ENCODE measurements around the gene EIF5B. TPM values are rescaled to one million over a fixed set of nuclear protein-coding genes. Genes with fewer than 3 reads are reported as not detected.

The EIF5B gene
- total RNA-seq, 1 donor from 2014 or later: 20.8 TPM

DNA sequence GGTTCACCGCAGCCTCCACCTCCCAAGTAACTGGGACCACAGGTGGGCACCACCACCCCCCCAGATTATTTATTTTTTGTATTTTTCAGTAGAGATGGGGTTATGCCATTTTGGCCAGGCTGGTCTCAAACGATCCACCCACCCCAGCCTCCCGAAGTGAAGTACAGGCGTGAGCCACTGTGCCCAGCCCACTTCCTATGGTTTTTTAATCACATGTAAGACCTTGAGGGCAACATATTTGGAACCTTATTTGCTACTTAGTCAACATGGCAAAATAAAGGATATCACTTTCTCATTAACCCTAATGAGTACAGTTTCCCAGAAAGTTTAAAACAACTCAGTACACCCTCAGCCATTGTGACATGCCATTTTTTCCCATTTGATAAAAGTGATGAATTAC, 64.7 kb downstream of the EIF5B start:
- DNase-seq (ENCODE audit: low read depth): no peak
- no peak overlapping the region for H3K4me3 ChIP-seq (ENCODE audit: low read depth, low read length)
- TF ChIP-seq, protein P1, sequence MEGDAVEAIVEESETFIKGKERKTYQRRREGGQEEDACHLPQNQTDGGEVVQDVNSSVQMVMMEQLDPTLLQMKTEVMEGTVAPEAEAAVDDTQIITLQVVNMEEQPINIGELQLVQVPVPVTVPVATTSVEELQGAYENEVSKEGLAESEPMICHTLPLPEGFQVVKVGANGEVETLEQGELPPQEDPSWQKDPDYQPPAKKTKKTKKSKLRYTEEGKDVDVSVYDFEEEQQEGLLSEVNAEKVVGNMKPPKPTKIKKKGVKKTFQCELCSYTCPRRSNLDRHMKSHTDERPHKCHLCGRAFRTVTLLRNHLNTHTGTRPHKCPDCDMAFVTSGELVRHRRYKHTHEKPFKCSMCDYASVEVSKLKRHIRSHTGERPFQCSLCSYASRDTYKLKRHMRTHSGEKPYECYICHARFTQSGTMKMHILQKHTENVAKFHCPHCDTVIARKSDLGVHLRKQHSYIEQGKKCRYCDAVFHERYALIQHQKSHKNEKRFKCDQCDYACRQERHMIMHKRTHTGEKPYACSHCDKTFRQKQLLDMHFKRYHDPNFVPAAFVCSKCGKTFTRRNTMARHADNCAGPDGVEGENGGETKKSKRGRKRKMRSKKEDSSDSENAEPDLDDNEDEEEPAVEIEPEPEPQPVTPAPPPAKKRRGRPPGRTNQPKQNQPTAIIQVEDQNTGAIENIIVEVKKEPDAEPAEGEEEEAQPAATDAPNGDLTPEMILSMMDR (conservative IDR thresholded peaks at IDR 0.05; ENCODE audit: low read depth, low read length): no peak

DNA sequence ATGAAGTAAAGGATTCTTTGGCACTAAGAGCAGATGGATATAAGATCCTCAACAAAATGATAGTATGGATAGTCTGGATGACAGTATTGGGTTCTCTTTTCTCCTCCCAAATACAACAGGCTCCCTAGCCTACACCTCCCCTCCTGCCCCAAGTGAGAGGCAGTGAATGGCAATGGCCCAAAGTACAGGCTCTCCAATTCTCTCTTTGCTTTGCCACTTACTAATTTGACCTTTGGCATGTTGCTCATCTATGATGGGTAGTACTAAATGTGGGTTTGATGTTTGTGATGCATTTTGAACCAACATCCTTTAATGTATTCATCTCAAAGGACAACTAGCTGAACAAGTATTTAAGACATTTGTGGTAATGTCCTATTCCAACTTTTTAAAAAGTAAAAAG, 65.9 kb downstream of the EIF5B start:
- no peak overlapping the region for H3K4me3 ChIP-seq (ENCODE audit: low read depth, low read length)
- no peak for DNase-seq (ENCODE audit: low read depth)
- TF ChIP-seq, protein P1 (conservative IDR thresholded peaks at IDR 0.05; ENCODE audit: low read depth, low read length): no peak

DNA sequence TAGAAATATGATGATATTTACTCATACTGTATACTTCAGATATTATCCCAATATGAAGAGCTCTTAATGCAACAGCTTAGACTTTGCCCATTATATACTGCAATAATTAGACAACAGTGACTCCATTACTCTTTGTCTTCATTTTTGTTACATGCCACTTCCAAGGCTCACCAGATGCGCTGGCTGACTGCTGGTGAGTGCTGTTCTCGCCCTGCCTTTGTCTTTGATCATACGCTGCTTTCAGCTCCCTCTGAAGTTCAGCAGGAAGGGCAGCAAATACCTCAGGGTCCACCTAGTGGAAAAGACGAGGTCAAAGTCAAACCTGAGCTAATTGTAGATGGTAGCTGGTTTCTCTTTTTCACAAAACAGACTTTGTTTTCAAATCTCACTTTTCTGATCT, 66.3 kb downstream of the EIF5B start:
- H3K4me3 ChIP-seq (ENCODE audit: low read depth, low read length): no peak overlapping the region
- peak; percentile 36 for DNase-seq (ENCODE audit: low read depth)
- TF ChIP-seq, protein P1 (conservative IDR thresholded peaks at IDR 0.05; ENCODE audit: low read depth, low read length): peak; percentile 48

DNA sequence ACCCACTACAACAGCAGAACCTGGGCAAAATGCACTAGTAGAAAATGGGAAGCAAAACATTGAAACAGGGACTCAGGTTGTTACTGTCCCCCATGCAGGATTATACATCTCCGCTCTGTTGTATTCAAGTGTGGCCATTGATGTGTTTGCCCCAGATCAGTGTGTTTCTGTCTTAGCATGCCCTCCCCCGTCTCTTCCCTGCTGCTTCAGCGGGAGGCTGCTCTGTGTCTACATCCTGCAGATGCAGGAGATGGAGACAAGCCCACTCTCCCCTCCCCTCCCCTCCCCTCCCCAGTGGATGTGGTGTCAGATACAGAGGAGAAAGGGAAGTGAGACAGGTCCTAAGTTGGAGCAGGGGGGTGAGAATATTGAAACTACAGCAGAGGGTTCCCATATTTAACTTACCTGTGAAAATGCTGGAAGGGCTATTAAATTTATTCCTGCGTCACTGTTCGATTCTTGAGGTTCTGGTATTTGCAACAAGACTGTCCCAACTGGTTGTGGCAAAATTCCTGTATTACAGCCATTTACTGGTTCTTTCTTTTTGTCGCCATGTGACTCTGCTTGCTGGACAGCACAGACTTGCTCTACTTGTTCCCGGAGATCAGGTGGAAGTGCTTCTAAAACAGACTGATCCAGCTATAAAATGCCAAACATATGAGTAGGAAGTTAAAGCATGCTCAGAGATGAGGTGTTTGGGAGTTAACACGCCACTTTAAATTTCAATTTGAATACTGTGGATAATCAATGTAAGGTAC, 67.0 kb downstream of the EIF5B start:
- no peak overlapping the region for H3K4me3 ChIP-seq (ENCODE audit: low read depth, low read length)
- TF ChIP-seq, protein P1 (conservative IDR thresholded peaks at IDR 0.05; ENCODE audit: low read depth, low read length): no peak
- no peak for DNase-seq (ENCODE audit: low read depth)

DNA sequence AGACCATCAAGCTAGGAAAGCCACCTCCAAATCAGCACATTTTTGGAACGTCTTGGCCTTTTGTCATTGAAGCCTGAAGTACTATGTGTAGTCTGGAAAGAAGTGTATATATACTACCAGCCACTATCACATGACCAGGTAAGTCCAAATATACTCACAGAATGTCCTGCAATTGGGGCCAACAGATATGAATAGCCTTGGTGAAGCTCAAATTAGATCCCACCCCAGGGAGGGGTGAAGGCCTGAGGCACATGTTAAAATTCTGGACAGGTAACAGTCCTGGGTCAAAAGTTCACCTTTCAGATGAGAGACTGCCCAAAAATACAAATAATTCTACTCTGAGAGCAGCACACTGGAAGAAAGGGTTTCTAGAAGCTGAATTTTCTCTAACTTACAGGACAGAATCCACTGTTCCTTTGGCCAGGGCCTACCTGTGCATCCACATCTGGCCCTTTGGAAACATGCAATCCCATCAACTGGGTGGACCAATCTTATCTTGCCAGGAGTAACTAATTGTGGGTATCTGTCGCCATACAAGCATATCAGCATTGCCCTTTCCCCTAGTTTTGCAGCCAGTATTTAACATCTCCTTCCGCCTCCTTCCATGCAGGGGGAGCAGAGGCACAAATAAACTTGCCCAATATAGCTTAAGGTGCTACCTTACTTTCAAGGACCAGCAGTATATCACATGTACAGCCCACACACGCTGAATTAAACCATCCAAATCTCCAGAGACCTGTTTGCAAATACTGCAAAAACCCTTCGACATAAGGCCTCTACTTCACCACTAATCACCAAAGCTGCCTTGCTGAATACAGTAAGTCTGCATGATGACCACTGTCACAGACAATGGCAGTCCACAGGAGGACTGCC, 67.8 kb downstream of the EIF5B start:
- DNase-seq (ENCODE audit: low read depth): no peak
- no peak overlapping the region for H3K4me3 ChIP-seq (ENCODE audit: low read depth, low read length)
- TF ChIP-seq, protein P1 (conservative IDR thresholded peaks at IDR 0.05; ENCODE audit: low read depth, low read length): no peak

DNA sequence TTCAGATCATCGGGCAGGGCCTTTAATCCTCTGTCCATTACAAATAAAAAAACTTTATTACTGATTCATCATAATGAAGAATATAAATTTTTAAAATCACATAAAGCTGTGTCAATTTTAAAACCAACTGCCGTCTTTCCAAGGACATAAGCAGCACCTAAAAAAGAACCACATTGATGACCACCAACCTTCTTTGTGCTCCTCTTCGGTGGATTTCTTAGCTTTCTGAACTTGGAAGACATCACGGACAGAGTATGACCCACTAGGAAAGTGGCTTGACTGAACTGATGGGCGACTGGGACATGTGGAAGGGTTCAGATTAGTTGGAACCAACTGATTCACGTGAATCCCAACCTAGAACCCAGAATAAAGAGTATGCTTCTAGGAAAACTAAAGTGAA, 68.9 kb downstream of the EIF5B start:
- no peak overlapping the region for H3K4me3 ChIP-seq (ENCODE audit: low read depth, low read length)
- TF ChIP-seq, protein P1 (conservative IDR thresholded peaks at IDR 0.05; ENCODE audit: low read depth, low read length): no peak
- no peak for DNase-seq (ENCODE audit: low read depth)

Measured in epithelial cell of proximal tubule (primary cell).